KBM-7 (cell line): Measurements from ENCODE around the gene DNAH11.
"Not testable (repeated sequence)": the region's sequence is repeated elsewhere in the genome, so short reads cannot be mapped to it uniquely, and the experiment has no call there.

Experiments
- DNase-seq: peaks from one replicate; pipeline ENCODE4 v3.0.0-alpha.2; 2015
- in situ Hi-C: fragments of 300-500 bp; cut with MboI; formaldehyde crosslinking; loops from 2 replicates; pipeline ENCODE4 v1.14.3; 2020; ENCODE audit warnings: low sequenced_read_pairs, low pct_unique_long_range_greater_than_20kb, mixed read lengths

DNAH11 gene

DNA sequence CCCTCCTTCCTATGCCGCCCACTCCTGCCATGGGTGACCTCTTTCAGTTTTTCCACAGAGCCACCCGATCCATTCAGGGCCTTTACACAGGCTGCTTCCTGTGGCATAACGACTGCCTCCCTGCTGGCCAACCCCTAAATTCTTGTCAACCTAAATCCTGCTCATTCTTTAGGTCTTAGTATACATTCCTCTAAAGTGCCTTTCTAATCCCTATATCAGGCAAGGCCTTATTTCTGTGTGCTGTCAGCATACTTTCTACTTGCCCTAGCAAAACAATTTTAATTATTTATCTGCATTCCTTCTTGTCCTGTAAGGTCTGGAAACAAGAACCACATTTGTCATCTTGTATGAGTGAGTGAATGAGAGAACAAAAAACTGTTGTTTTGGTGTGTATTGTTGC is 132.4 kb downstream of the DNAH11 start:
- in situ Hi-C loops = no loop called here
- DNase-seq = no peak

DNA sequence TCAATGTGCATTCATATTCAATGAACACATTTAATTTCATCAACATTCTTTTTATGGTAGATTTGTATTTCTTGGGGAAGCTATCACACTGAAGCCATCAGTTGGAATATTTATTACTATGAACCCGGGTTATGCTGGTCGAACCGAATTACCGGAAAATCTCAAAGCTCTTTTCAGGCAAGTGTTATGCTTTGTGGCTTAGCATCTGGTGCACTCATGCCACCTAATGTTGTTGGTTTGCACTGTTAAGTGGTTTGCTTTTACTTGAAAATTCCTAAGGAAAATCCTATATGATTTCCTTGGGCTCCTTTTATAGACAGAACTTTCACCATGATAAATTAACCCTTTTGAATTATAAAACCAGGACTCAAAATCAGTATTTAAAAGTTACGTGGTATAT is 147.9 kb downstream of the DNAH11 start:
- in situ Hi-C loops = no loop called here
- DNase-seq = no peak

DNA sequence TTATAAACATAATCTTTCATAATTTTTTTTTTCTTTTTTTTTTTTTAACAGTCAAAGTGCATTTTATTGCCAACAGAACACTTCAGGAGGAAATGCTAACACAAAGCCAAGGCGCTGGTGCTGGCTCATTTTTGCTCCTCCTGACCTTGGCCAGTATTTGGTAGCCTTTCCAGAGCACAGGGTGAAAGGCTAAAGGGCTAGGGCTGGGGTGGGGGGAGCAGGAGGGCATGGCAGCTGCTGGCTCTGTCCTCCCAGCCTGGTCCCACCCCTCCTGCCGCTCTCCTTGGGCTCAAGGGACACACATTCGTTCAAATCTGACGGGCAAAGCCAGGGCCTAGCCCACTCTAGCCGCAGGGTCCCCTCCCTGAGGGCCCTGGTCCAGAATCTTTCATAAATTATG is 148.3 kb downstream of the DNAH11 start:
- in situ Hi-C loops, DNase-seq: not testable (repeated sequence)

DNA sequence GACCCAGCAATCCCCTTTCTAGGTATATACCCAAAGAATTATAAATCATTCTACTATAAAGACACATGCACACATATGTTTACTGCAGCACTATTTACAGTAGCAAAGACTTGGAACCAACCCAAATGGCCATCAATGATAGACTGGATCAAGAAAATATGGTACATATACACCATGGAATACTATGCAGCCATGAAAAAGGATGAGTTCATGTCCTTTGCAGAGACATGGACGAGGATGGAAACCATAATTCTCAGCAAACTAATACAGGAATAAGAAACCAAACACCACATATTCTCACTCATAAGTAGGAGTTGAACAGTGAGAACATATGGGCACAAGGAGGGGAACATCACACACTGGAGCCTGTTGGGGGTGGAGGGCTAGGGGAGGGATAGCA is 157.7 kb downstream of the DNAH11 start:
- DNase-seq, in situ Hi-C loops: not testable (repeated sequence)

DNA sequence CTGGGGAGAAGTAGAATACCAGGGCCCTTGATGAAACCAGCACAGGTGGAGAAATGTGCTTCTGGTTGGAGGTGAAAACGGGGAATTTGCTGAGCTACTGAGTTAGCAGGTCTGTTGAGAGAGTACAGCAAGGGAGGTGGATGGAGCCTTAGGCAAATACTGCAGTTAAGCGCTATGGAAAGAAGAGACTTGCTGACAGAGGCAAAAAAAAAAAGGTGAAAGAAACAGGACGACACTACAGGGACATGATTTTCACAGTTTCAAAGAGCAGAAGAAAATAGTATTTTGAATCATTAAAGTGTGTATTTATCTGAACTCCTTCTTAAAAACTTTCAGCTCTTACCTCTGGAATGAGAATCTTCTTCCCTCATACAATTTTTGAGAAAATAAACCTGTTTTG is 159.5 kb downstream of the DNAH11 start:
- in situ Hi-C loops = no loop called here

DNA sequence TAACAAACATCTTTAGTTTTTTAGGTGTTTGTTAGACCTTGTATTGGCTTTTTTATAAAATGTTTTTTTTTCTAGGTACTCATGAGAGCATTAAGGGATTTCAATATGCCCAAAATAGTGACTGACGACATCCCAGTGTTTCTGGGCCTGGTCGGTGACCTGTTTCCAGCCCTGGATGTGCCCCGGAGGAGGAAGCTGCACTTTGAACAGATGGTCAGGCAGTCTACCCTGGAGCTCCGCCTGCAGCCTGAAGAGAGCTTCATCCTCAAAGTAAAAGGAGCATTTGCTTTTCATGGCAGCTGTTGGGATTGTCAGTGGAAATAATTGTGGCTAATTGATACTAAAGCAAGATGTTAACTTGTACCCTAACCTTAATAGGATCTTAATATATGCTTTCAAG is 161.5 kb downstream of the DNAH11 start:
- in situ Hi-C loops = no loop called here
- no peak for DNase-seq

More for the DNA sequence above, 159.5 kb downstream of the DNAH11 start:
- no peak for DNase-seq

DNA sequence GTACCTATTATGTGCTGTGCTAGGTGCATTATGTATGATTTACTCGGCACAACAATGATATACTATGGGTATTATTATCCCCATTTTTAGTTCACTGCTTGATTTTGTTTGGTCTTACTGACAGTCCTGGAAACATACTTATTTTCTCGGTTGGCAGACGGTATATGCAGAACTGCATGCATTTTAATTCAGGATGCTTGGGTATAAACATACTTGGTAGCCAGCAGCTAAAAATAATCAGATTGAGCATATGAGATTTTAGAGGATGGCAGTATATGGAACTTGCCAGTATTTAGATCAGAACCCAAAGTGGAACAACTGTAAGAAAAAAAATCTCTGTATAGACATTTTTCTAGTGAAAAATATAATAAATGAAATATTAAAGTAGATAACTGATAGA is 163.3 kb downstream of the DNAH11 start:
- in situ Hi-C loops = no loop called here
- DNase-seq = no peak

DNA sequence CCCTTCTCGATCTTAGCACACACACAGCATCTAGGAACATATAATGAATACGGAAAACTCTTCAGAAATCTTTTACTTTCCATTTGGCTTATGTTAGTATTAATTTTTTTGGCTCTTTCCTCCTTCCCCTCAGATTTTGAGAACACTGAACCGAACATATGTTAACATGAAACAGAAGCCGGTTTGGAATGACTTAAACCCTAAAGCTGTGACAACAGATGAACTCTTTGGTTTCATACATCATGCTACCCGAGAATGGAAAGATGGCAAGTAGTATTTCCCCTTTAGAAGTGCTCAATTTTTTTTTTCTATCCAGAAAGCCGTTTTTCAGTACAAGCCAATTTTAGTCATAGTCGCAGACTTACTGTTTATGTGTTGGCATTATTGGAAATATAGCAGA is 164.7 kb downstream of the DNAH11 start:
- in situ Hi-C loops = no loop called here

DNA sequence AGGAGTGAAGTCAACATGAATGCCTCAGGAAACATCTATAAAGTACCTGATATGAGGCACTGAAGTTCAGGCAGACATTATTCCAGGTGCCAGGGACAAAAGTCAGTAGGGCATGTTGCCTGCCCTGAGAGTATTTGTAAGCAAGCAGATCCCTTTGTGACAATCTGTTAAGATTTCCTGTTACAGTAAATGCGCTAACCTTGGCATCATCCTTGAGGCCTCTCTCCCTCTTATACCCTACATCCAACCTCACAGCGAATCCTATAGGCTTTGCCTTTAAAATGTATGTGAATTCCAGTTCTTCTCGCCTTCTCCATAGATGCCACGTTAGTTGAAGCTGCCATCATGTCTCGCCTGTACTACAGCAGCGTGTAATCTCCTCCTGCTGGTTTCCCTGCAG is 165.3 kb downstream of the DNAH11 start:
- in situ Hi-C loops = no loop called here
- no peak for DNase-seq

More for the DNA sequence above, 164.7 kb downstream of the DNAH11 start:
- DNase-seq = no peak

DNA sequence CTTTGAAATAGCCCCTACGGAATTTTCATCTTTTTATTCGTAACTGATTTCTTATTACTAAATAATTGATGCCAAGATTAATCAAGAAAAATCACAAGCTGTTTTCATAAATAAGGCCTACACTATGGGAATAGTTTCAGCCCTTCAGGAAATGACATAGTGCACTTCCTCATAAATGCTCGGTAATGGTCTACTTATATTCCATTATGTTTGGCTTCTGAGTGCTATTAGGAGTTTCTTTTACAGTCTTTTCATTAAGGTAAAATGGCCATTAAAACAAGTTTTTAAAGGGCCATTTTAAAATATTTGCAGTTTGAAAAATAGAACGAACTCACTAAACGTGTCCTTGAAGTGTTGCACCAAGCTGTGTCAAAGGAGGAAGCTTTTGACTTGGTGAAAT is 174.5 kb downstream of the DNAH11 start:
- in situ Hi-C loops = no loop called here
- no peak for DNase-seq

DNA sequence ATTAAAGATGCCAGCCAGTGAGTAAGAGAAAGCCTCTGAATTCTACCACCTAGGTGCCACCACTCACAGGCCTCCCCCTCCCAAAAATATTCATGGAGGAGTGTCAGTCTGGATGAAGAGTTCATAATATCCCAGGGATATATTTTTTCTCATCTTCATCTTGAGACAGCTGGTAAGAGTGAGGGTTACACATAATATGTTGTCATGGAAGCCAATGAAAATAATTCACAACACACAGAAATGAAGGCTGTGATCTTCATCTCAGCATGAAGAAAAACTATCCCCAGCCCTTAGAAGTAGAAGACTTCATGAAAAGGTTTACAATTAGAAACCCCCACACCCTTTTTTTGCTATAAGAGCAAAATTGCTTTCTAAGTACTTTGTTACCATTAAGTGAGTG is 175.6 kb downstream of the DNAH11 start:
- no peak for DNase-seq
- in situ Hi-C loops = no loop called here

DNA sequence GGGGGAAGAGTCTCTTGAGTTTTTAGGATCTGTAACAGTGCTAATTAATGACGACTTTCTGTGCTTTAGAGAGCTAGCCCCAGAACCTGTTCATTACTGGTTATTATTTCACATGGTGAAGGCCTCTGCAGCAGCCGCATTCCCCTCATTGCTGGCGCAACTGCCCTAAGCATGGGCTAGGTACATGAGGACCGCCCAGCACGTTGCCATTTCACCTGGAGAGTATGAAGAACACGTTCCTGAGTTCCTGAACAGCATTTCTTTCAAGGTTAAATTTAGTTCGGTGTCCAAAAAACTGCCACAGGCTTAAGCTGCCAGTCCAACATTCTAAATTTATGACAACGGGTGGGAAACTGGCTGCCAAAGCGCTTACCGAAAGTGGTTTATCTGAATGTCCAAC is 177.0 kb downstream of the DNAH11 start:
- in situ Hi-C loops = no loop called here
- no peak for DNase-seq

DNA sequence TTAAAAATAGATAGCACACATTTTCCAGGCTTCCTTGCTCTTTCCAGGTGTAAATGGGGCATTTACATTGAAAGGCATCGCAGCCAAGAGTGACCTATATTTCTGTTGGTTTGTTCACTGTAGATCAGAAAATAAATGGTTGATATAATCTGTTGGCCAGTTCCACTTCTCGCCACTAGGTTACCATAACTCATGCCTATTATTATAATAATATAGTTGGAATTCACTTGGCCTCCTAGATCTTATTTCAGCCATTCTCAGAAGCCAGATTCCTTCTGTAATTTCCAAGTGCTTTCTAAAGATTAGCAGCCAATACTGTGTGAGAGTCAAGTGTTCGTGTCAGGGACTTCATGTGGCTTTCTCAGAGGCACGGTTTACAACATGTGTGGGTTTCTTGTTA is 179.5 kb downstream of the DNAH11 start:
- in situ Hi-C loops = no loop called here
- DNase-seq = no peak

DNA sequence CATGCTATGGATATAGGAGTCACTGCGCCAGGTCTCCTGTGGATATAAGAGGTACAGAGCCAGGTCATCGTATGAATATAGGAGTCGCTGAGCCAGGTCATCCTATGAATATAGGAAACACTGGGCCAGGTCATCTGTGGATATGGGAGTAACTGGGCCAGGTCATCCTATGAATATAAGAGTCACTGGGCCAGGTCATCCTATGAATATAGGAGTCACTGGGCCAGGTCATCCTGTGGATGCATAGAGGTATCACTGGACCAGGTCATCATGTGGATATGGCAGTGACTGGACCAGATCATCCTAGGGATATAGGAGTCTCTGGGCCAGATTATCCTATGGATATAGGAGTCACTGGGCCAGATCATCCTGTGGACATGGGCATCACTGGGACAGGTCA is 181.7 kb downstream of the DNAH11 start:
- DNase-seq = no peak
- in situ Hi-C loops = no loop called here

DNA sequence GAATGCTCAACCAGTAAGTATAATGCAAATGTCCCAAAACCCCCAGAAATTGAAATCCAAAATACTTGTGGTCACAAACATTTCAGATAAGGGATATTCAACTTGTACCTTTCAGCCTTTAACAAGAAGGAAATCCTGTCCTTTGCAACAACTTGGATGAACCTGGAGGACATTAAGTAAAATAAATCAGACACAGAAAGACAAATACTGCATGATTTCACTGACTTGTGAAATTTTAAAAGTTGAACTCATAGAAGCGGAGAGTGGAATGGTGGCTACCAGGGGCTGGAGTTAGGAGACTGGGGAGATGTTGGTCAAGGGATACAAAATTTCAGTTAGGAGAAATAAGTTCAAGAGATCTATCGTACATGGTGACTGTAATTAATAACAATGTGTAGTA is 187.6 kb downstream of the DNAH11 start:
- in situ Hi-C loops = no loop called here
- DNase-seq = no peak

DNA sequence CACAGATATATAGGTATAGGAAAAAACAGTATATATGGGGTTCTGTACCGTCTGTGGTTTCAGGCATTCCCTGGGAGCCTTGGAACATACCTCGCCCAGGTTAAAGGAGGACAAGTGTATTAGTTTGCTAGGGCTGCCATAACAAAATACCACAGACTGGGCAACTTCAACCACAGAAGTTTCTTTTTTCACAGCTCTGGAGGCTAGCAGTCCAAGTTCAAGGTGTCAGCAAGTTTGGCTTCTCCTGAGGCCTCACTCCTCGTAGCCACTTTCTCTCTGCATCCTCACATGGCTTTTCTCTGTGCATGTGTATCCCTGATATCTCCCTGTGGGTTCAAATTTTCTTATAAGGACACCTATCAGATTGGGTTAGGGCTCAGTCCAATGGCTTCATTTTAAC is 189.1 kb downstream of the DNAH11 start:
- DNase-seq = no peak
- in situ Hi-C loops = no loop called here

DNA sequence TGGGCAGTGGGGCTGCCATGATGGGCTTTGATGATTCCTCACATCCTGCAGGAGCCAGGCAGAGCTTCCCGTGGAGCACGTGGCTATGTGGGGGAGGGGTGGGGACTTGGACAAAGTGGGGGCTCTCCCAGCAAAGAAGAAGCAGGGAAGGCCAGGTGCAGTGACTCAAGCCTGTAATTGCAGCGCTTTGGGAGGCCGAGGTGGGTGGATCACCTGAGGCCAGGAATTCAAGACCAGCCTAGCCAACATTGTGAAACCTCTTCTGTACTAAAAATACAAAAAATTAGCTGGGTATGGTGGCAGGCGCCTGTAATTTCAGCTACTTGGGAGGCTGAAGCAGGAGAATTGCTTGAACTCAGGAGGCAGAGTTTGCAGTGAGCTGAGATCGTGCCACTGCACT is 190.1 kb downstream of the DNAH11 start:
- in situ Hi-C loops, DNase-seq: not testable (repeated sequence)

DNA sequence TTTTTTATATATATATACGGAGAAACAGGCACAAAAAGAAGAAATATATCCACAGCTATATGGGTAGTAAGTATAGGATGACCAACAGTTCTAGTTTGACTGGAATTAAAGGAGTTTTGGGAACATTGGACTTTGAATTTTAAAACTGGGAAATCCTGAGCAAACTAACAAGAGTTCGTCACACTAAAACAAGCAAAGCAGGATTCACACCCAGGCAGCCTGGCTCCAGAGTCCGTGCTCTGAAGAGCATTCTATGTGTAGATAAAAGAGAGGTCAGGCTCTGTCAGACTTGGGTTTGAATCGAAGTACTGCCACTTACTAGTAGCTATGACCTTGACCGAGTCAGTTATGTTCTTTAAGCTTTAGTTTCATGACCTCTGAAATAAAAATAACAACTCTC is 191.0 kb downstream of the DNAH11 start:
- in situ Hi-C loops = no loop called here
- DNase-seq = no peak

DNA sequence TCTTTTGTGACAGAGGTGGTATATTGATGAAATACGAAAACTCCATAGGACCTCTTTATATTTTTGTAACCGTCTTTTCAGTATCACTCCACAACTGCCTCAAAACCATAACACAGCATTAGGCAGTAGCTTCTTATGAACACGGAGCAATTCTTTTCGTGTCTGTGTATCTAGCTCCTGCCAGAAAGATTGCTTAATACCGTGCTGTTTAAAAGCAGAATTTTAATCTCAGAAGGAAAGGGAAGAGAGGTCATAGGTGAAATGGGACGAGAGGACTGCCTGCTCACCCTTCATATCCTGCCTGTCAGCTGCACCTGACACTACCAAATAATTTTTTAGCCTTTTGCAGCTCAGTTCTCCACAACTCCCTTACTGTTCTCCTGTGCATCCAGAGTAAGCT is 200.7 kb downstream of the DNAH11 start:
- DNase-seq = no peak
- in situ Hi-C loops = no loop called here

DNA sequence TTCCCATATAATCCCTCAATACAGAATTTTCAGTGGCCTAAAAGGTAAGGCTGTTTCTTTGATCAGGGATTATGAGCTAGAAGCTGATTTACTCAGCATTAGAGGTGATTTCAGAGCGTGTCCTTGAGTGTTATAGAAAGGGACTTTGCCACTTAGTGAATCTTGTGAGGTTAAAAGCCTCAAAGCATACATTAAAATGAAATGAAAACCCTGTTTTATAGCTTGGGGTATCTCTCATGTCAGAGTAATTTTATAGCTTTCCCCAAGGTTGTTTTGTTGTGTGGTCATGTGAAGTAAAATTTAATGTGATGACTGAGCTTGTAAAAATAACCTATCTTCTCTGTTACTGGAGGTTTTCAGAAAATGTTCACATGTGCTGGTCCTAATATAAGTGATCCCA is 204.1 kb downstream of the DNAH11 start:
- in situ Hi-C loops = no loop called here
- no peak for DNase-seq

DNA sequence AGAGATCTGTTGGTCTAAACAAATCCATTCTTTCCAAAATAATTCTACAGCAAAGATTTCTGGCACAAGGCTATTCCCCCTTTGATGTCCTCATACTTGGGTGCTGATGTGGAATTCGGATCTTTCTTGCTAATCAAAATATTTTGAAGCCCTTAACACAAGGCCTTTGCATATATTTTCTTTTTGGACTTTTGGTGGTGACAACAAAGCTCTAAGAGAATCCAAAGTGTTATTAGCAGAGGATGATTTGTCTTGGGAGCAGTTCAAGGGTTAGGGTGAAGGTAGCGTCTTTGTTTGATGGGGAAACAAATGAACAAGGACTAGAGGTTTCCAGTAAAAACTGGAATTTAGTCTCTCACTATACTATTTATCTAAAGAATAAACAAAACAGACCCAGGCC is 205.0 kb downstream of the DNAH11 start:
- in situ Hi-C loops = no loop called here

DNA sequence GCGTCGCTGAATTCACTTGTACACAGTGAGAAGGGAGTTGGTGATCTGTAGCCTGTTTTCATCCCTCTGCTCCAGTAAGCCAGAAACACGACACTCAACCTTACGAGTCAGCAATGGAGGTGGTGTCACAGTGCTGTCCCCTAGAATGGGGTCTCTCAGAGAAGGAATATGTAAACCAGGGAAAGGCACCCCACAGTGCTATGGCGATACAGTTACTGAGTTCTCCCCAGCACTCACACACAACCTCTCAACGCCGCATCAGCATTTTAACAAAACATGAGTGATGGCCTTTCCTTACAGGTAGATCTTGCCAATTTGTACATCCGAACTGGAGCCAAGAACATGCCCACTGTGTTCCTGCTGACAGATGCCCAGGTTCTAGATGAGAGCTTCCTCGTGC is 206.5 kb downstream of the DNAH11 start:
- no peak for DNase-seq
- in situ Hi-C loops = no loop called here

More for the DNA sequence above, 205.0 kb downstream of the DNAH11 start:
- DNase-seq = no peak
